H7 (cell line): ENCODE results near the gene P2RX6. TPM values are rescaled to one million over a fixed set of nuclear protein-coding genes. Genes with fewer than 3 reads are reported as not detected.
A peak's percentile ranks its signal among the peaks of the same experiment; 100 is the strongest.
"Not testable (repeated sequence)": the region's sequence is repeated elsewhere in the genome, so short reads cannot be mapped to it uniquely, and the experiment has no call there.

Experiments used
- DNase-seq: peaks from one replicate; pipeline ENCODE4 v3.0.0; 2012
- H3K27me3 ChIP-seq: 2 replicates; pipeline ENCODE4 v1.6.0; 2011; ENCODE audit warnings: mild to moderate bottlenecking, low read length; ENCODE audit not compliant: control insufficient read depth, insufficient read depth
- H3K36me3 ChIP-seq: replicated peaks from 2 replicates; pipeline ENCODE4 v1.5.1; 2011; ENCODE audit warnings: low read length; ENCODE audit not compliant: control insufficient read depth, insufficient read depth
- H3K4me3 ChIP-seq: 2 replicates; pipeline ENCODE4 v1.5.1; 2011; ENCODE audit warnings: low read depth, mild to moderate bottlenecking, control low read depth, low read length, moderate library complexity; ENCODE audit not compliant: insufficient read depth
- total RNA-seq: library from RNA; depleted of rRNA; stranded (reverse); fragments of >200 nt; shearing (Covaris generic); gene quantifications from 2 replicates; pipeline ENCODE4 v1.2.3, GENCODE V29; 2014; rRNA removed

Gene P2RX6
- total RNA-seq, 1 experiment from 2014 or later, result 0.31 TPM

GRCh38 chr22:21070690-21071615 lies 56.0 kb downstream of the P2RX6 start:
- H3K27me3 ChIP-seq, result no peaks in the 10 kb centered on the region
- H3K4me3 ChIP-seq, result no peak overlapping the region
- DNase-seq, result peak; percentile 44
- H3K36me3 ChIP-seq, result no peaks in the 10 kb centered on the region

GRCh38 chr22:21071796-21072195 lies 56.8 kb downstream of the P2RX6 start:
- H3K4me3 ChIP-seq, H3K27me3 ChIP-seq, DNase-seq, H3K36me3 ChIP-seq: not testable (repeated sequence)

GRCh38 chr22:21073023-21073422 lies 58.1 kb downstream of the P2RX6 start:
- Histone ChIP-seq H3K36me3 (no peaks in the 10 kb centered on the region), H3K4me3 (no peak overlapping the region), H3K27me3 (no peaks in the 10 kb centered on the region)
- no peak for DNase-seq

GRCh38 chr22:21073482-21073881 lies 58.5 kb downstream of the P2RX6 start:
- Histone ChIP-seq H3K36me3 (no peaks in the 10 kb centered on the region), H3K27me3 (no peaks in the 10 kb centered on the region)
- no peak for DNase-seq

GRCh38 chr22:21074102-21074715 lies 59.2 kb downstream of the P2RX6 start:
- no peak for DNase-seq
- Histone ChIP-seq H3K4me3 (no peak overlapping the region), H3K27me3 (no peaks in the 10 kb centered on the region), H3K36me3 (no peaks in the 10 kb centered on the region)

More at GRCh38 chr22:21073482-21073881, 58.5 kb downstream of the P2RX6 start:
- no peak overlapping the region for H3K4me3 ChIP-seq

- no peaks in the 10 kb centered on the region for H3K27me3 ChIP-seq
- no peaks in the 10 kb centered on the region for H3K36me3 ChIP-seq
- DNase-seq, result peak; percentile 57
- H3K4me3 ChIP-seq, result no peak overlapping the region
Observed at GRCh38 chr22:21075516-21076138, 60.7 kb downstream of the P2RX6 start.

GRCh38 chr22:21076912-21077625 lies 62.1 kb downstream of the P2RX6 start:
- peak; percentile 43 for DNase-seq
- Histone ChIP-seq H3K27me3 (no peaks in the 10 kb centered on the region), H3K36me3 (no peaks in the 10 kb centered on the region), H3K4me3 (no peak overlapping the region)

Other genes with a start within 250 kb of the P2RX6 start
- 0.07 TPM in 1 of 2 replicates, not detected in the other for gene SERPIND1, start 241.1 kb upstream of the P2RX6 start, total RNA-seq
- 28.4 and 28.5 TPM in 2 replicates for gene PI4KA, start 156.4 kb upstream of the P2RX6 start, total RNA-seq
- gene SNAP29, start 156.2 kb upstream of the P2RX6 start, total RNA-seq, result 4.3 TPM in 2 replicates
- gene CRKL, start 97.8 kb upstream of the P2RX6 start, total RNA-seq, result 70.6 and 71.5 TPM in 2 replicates
- 0.38 and 1.5 TPM in 2 replicates for gene AIFM3, start 47.9 kb upstream of the P2RX6 start, total RNA-seq
- 28.3 and 34.0 TPM in 2 replicates for gene LZTR1, start 32.9 kb upstream of the P2RX6 start, total RNA-seq
- 42.7 and 49.1 TPM in 2 replicates for gene THAP7, start 13.0 kb upstream of the P2RX6 start, total RNA-seq
- not detected in 2 replicates for gene SLC7A4, start 17.4 kb downstream of the P2RX6 start, total RNA-seq
- gene LRRC74B, start 30.8 kb downstream of the P2RX6 start, total RNA-seq, result not detected in 2 replicates